CD14-positive monocyte (primary cell): Measurements from ENCODE around the gene PSD4. TPM values are rescaled to one million over a fixed set of nuclear protein-coding genes. Genes with fewer than 3 reads are reported as not detected.

Source experiments
- DNase-seq, 3 donors: peaks; one replicate each; pipeline ENCODE4 v3.0.0-alpha.2; 2011 to 2022
- H2AFZ ChIP-seq: 2 replicates; pipeline ENCODE4 v1.6.0; 2012; ENCODE audit warnings: mild to moderate bottlenecking, low read depth, low read length, inconsistent platforms; ENCODE audit not compliant: insufficient read depth, poor library complexity, severe bottlenecking
- H3K27ac ChIP-seq, 2 donors: 1 replicate in 1 of 2; 2 replicates in 1 of 2; pipeline ENCODE4 v1.5.1; 2012 to 2013; ENCODE audit warnings: low read length in 2 of 2, control low read depth in 1 of 2, inconsistent platforms in 1 of 2, low read depth in 1 of 2, mild to moderate bottlenecking in 1 of 2
- H3K27me3 ChIP-seq, 2 donors: one replicate each; pipeline versions ENCODE4 v1.6.0 to v1.6.1; 2011 to 2013; ENCODE audit warnings: low read length in 2 of 2; ENCODE audit not compliant: control insufficient read depth in 2 of 2, insufficient read depth in 2 of 2
- H3K36me3 ChIP-seq, 2 donors: replicated peaks in 1 of 2; 1 replicate in 1 of 2; 2 replicates in 1 of 2; pipeline versions ENCODE4 v1.5.1 to v1.6.1; 2012 to 2013; ENCODE audit warnings: low read length in 2 of 2, control low read depth in 1 of 2, inconsistent platforms in 1 of 2, mild to moderate bottlenecking in 1 of 2; ENCODE audit not compliant: insufficient read depth in 2 of 2, control insufficient read depth in 1 of 2
- H3K4me1 ChIP-seq, 2 donors: 1 replicate in 1 of 2; 2 replicates in 1 of 2; pipeline versions ENCODE4 v1.5.1 to v1.6.1; 2012 to 2013; ENCODE audit warnings: low read length in 2 of 2, control low read depth in 1 of 2, inconsistent platforms in 1 of 2, mild to moderate bottlenecking in 1 of 2, moderate library complexity in 1 of 2; ENCODE audit not compliant: insufficient read depth in 2 of 2, control insufficient read depth in 1 of 2
- H3K4me2 ChIP-seq: replicated peaks from 2 replicates; pipeline ENCODE3; 2012; ENCODE audit warnings: low read length, moderate library complexity, mild to moderate bottlenecking; ENCODE audit not compliant: poor library complexity, severe bottlenecking; ENCODE audit errors: extremely low read depth
- H3K4me3 ChIP-seq, 3 experiments: fragments of 200-600 bp in 1 of 3; sonication (generic) in 1 of 3; replicated peaks in 1 of 3; 1 replicate in 2 of 3; 2 replicates in 1 of 3; pipeline ENCODE4 v1.5.1; 2011 to 2013; ENCODE audit warnings: low read length in 3 of 3, mild to moderate bottlenecking in 3 of 3, control low read depth in 2 of 3, low read depth in 2 of 3, inconsistent platforms in 1 of 3, moderate library complexity in 1 of 3
- H3K79me2 ChIP-seq: 2 replicates; pipeline ENCODE4 v1.6.0; 2012; ENCODE audit warnings: mild to moderate bottlenecking, control low read depth, inconsistent platforms, low read length, moderate library complexity; ENCODE audit not compliant: insufficient read depth
- H3K9ac ChIP-seq: 2 replicates; pipeline ENCODE4 v1.6.0; 2017; ENCODE audit warnings: low read length, mild to moderate bottlenecking; ENCODE audit not compliant: insufficient read depth, poor library complexity, severe bottlenecking
- H3K9me3 ChIP-seq, 2 donors: replicated peaks in 1 of 2; 1 replicate in 1 of 2; 2 replicates in 1 of 2; pipeline versions ENCODE4 v1.5.1 to v1.6.1; 2012 to 2013; ENCODE audit warnings: low read length in 2 of 2, control low read depth in 1 of 2; ENCODE audit not compliant: control insufficient read depth in 1 of 2, insufficient read depth in 1 of 2
- H4K20me1 ChIP-seq: 2 replicates; pipeline ENCODE4 v1.6.0; 2012; ENCODE audit warnings: mild to moderate bottlenecking, low read length, control low read depth, moderate library complexity; ENCODE audit not compliant: insufficient read depth
- H3K27ac Mint-ChIP-seq, 7 donors: one replicate each; pipeline ENCODE4 v1.8.0; 2020; ENCODE audit warnings: mild to moderate bottlenecking in 7 of 7, mixed read lengths in 7 of 7, moderate library complexity in 6 of 7, inconsistent platforms in 2 of 7
- H3K27me3 Mint-ChIP-seq, 3 donors: one replicate each; pipeline ENCODE4 v1.8.0; 2021 to 2022; ENCODE audit warnings: low read depth in 3 of 3, mild to moderate bottlenecking in 3 of 3, mixed read lengths in 3 of 3, moderate library complexity in 3 of 3, inconsistent platforms in 1 of 3
- H3K36me3 Mint-ChIP-seq, 2 donors: one replicate each; pipeline ENCODE4 v1.8.0; 2020; ENCODE audit warnings: mixed read lengths in 2 of 2, inconsistent platforms in 1 of 2, mild to moderate bottlenecking in 1 of 2
- H3K4me1 Mint-ChIP-seq: one replicate; pipeline ENCODE4 v1.8.0; 2020; ENCODE audit warnings: mild to moderate bottlenecking, mixed read lengths
- H3K4me3 Mint-ChIP-seq, 2 donors: one replicate each; pipeline ENCODE4 v1.8.0; 2020; ENCODE audit warnings: mild to moderate bottlenecking in 2 of 2, mixed read lengths in 2 of 2, moderate library complexity in 1 of 2
- H3K9me3 Mint-ChIP-seq, 7 donors: one replicate each; pipeline ENCODE4 v1.8.0; 2020 to 2022; ENCODE audit warnings: mixed read lengths in 7 of 7, mild to moderate bottlenecking in 6 of 7, moderate library complexity in 6 of 7, inconsistent platforms in 2 of 7
- CTCF ChIP-seq: fragments of 200-600 bp; IDR thresholded peaks from one replicate; pipeline ENCODE4 v1.8.0; 2022; ENCODE audit warnings: antibody characterized with exemption, mild to moderate bottlenecking
- WGBS: methylation state at CpG from one replicate; pipeline ENCODE4 v1.1.5; 2013; ENCODE audit warnings: missing lambda C conversion rate; ENCODE audit not compliant: insufficient coverage; 5-methylcytosine and 5-hydroxymethylcytosine counted together
- intact Hi-C, 2 donors: fragments of 100-400 bp; cut with micrococcal nuclease; formaldehyde crosslinking; loops; one replicate each; pipeline versions ENCODE4 v1.15.0 to v1.15.1; 2023
- polyA plus RNA-seq, 3 donors: library from polyadenylated mRNA; depleted of rRNA in 1 of 3; unstranded in 2 of 3; stranded (reverse) in 1 of 3; fragments of 300-500 nt in 2 of 3; fragments of >200 nt in 1 of 3; fragmentation: Illumina TruSeq in 2 of 3; gene quantifications; 1 replicate in 2 of 3; 2 replicates in 1 of 3; pipeline ENCODE4 v1.2.3, GENCODE V29; 2012 to 2021

The PSD4 gene
- polyA plus RNA-seq, 3 donors, result 11.0 to 47.0 (median 18.2) TPM

- no peak overlapping the region for H3K4me2 ChIP-seq
- no peaks in the 10 kb centered on the region for H3K79me2 ChIP-seq
Measured at GRCh38 chr2:113238871-113239839, 65.4 kb downstream of the PSD4 start.

More at GRCh38 chr2:113238871-113239839, 65.4 kb downstream of the PSD4 start:
- no peaks in the 10 kb centered on the region for H3K36me3 ChIP-seq
- Mint-ChIP-seq H3K4me1 (peaks cover 46% of the 10 kb centered on the region), H3K27ac (peak overlapping the region in 4 of 7 donors; percentile 43 to 79 (median 56)), H3K4me3 (peak overlapping the region in 1 of 2 donors; percentile 35), H3K36me3 (peaks cover 4 to 15% of the 10 kb centered on the region in 2 donors), H3K9me3 (peaks cover 0 to 7% (median 2%) of the 10 kb centered on the region in 7 donors), H3K27me3 (peaks cover 0 to 4% (median 2%) of the 10 kb centered on the region in 3 donors)
- intact Hi-C loops, result no loop called here
- no peaks in the 10 kb centered on the region for H3K27me3 ChIP-seq
- H3K9ac ChIP-seq, result no peak overlapping the region
- H3K4me1 ChIP-seq, result peaks cover 20 to 22% of the 10 kb centered on the region in 2 donors
- H3K27ac ChIP-seq, result no peak overlapping the region
- H3K4me3 ChIP-seq, result no peak overlapping the region
- 60% methylated on average over 3 of the region's 9 CpGs for WGBS
- no peak for TF ChIP-seq CTCF
- peaks cover 0 to 3% of the 10 kb centered on the region in 2 donors for H3K9me3 ChIP-seq
- no peak overlapping the region for H2AFZ ChIP-seq
- no peaks in the 10 kb centered on the region for H4K20me1 ChIP-seq
- DNase-seq, result peak in 2 of 3 donors; percentile 40 to 60
